GM19351 (cell line): ENCODE results near the gene FIBCD1.

Source experiments
- ATAC-seq: cut with Tn5 transposase; IDR thresholded peaks from one replicate; pipeline ENCODE4 v1.9.1; 2021; ENCODE audit warnings: mild to moderate bottlenecking, moderate library complexity; ENCODE audit not compliant: unreplicated experiment

Gene FIBCD1

DNA sequence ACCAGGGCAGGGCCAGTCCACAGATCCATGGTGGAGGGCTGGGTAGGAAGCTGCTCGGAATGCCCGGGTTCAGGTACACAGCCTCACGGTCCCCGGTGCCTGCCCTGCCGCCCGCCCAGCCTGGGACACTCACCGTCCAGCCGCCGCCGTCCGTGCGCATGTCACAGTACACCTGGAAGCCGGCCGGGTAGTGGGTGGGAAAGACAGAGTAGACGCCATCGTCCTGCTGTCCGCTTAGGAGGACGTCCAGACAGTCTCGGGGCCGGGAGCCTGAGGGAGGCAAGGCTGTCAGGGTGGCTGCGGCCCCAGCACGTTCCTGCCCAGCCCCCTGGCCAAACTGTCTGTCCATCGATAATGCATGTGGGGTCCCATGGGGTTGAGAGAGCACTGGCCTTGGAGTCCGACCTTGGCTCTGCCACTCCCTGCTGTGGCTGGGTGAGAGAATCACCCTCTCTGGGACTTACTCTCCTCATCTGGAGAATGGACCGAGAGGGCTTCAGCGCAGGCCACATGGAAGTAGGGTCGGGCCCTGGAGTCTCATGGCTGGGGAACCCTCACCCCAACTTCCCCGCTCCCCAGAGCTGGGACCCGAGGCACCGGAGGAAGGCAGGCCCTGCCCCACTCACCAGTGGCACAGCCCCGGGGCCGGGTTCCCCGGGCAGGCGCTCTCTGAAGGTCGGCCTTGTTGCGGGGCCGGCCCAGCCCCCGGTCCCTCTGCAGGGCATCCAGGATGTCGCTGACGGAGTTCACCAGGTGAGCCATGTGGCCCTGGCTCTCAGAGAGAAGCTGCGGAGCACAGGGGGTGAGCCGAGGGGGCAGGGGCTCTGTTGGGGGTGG, 15.2 kb downstream of the FIBCD1 start:
- no peak for ATAC-seq

DNA sequence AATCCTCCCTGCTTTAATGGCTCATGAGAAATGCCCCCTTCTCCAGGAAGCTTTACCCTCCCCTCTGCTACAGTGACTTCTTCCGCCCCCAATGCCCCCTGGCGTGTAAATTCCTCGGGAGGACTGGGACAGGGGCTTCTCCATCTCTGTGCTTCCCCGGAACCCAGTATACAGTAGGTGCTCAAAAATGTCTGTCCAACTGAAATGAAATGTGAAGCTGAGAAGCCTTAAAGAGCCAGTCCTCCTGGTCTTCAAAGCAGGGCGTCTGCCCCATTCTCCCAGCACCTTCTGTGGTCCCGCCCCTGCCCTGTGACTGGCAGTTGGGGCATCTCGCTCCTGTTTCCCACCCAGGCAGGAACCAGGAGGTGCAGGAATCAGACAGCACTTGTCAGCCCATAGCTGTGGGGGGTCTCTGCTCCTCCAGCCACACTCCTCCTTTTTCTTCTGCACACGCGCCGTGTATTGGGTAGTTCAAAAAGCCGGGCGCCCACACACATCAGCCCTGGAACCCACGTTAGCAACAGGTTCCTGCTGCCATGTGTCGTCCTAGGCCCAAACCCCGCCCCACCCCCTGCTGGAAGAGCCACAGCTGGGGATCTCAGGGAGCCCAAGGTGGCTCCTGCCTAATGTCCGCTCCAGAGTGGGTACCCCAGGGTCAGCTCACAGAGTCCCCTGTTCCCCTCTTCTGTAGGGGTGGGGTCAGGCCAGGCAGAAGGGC, 16.0 kb downstream of the FIBCD1 start:
- ATAC-seq: no peak

- ATAC-seq: no peak
Measured at GRCh38 chr9:130921989-130922892, 16.8 kb downstream of the FIBCD1 start.

DNA sequence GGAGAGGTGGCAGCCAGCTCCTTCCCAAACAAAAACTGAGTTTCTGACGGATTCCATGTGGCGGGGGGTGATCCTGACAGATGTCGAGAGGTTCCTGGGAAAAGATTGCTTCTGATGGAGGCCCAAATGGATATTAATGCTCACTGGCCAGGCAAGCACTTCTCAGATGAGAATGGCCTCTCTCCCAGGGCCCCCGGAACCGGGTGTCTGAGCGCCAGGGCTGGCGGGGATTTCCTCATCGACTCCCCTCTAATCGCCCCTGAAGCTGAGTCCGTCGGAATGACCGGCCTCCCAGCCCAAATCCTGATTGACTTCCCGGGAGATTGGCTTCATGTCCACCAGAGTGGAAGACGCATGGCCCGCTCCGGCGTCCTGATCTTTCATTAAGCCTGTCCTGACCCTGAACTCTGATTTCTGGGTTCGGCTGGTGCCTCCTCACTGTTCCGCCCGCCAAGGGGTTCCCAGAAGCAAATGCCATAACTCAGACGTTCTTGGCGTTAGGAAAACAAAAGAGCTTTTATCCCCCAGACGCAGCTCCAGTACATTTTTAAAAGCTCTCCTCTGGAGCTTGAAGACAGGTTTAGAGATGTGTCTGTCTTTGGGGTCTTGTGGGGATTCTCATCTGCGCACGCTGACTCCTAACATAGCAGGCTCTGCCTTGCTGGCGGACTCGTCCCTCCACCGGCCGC, 17.6 kb downstream of the FIBCD1 start:
- ATAC-seq: no peak

DNA sequence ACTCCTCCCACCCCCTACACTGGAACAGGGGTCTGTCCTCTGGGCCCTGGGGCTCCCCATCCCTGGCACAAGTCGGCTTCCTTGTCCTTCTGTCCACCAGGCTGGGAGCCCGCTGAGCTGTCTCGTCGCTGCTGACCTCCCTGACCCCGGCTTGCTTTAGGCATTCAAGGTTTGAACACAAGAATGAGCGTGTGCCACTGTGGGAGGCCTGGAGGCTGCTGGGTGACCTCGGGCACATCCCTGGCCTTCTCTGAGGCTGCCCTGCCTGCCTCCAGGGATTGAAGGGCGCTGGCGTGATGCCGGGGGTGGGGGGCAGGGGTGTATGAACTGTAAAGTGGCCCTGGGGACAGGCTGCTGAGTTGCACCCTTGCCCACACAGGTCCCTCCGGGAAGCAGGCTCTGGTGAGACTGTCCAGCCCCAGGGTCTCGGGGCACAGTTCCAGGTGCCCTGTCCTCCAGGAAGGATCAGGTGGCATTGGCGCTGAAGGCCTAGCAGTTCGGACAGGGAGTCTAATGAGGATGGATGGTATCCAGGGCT, 18.2 kb downstream of the FIBCD1 start:
- no peak for ATAC-seq

GRCh38 chr9:130920233-130920632, 18.8 kb downstream of the FIBCD1 start:
- no peak for ATAC-seq

GRCh38 chr9:130919559-130920145, 19.4 kb downstream of the FIBCD1 start:
- no peak for ATAC-seq

- ATAC-seq: no peak
Measured at GRCh38 chr9:130918826-130919558, 20.1 kb downstream of the FIBCD1 start.

DNA sequence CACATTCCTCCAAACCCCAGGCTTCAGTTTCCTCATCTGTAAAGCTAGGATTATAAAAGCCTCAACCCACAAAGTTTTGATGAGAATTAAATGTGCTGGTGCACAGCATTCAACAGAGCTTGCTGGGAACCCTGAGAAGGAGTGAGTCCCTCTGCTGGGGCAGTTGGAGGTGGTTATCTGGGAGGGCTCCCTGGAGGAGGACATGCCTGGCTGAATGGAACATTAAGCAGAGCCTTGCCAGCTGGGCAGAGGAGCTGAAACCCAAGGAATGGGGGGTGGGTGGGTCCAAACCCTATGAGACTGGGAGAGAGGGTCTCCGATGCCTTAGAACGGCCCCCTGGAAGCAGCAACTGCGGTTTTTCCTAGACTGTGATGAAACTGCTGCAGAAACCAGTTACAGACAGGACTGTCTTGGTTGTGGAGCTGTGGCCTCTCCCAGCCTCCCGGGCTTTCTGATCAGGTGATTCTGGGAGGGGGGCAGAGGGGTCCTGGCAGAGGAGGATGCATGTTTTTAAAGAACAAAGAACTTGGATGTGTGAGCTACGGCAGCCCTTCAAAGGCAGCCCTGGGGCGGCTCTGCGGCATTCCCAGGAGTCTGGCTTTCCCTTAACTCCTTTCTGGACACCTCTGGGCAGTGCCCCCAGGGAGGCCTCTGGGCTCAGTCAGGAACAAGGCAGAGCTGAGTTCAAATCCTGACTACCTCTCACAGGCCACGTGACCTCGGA, 20.8 kb downstream of the FIBCD1 start:
- ATAC-seq: no peak

- ATAC-seq: no peak
Measured at GRCh38 chr9:130917168-130917960, 21.7 kb downstream of the FIBCD1 start.

DNA sequence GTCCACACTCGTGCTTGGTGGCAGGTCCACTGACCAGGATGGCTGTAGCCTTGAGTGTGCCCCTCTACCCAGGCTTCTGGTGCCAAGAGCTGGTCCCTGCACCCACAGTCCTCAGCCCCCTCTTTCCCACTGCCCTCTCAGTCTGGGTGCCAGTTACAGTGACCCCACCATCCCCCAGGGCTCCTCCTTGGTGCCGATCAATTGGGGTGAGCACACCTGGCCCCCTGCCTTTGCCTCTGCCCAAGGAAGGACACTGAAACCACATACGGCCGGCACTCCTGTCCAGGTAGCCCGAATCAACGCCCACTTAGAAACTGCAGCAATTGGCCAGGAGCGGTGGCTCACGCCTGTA, 24.0 kb downstream of the FIBCD1 start:
- no peak for ATAC-seq

GRCh38 chr9:130914417-130915095, 24.5 kb downstream of the FIBCD1 start:
- ATAC-seq: no peak

DNA sequence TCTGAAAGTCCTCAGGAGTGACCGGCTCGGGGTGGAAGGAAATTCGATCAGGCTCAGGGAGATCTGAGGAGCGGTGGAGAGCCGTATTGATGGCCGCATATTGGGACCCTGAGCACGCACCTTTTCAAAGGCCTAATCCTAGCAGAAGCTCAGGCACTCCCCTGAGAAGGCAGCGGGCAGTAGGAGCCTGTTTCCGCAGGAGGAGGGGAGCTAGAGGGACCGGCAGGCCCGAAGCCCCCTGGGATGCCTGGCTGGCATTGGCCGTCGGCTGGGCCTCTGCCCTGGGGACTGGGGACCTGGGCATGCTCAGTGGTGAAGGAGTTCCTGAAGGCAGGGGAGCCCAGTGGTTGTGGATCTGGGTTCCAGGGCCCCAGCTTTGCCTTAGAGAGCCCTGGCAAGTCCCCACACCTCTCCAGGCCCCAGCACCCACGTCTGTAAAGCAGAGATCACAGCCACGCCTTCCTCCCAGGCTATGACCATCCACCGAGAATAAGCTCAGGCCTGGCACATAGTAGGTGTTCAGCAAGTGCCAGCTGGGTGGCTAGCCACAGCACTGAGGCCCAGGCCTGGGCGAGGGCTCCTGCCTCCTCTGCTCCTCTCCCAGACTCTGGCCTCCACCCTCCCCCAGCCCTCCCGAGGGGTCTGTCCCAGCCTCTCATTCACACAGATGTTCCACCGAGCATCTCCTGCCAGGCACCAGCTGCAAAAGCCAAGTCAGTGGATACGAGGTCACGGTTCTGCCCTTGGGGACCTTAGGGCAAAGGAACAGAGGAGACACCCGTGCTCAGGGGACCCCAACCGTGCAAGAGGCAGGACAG, 25.2 kb downstream of the FIBCD1 start:
- no peak for ATAC-seq

- no peak for ATAC-seq
Measured at GRCh38 chr9:130912932-130913598, 26.0 kb downstream of the FIBCD1 start.

GRCh38 chr9:130911254-130912049, 27.6 kb downstream of the FIBCD1 start:
- no peak for ATAC-seq
